HepG2 (cell line): Measurements from ENCODE around the gene TOB1. TPM values are rescaled to one million over a fixed set of nuclear protein-coding genes. Genes with fewer than 3 reads are reported as not detected.

Experiments used
- ATAC-seq: fragments of 200-7000 bp; cut with Tn5 transposase; 3 replicates; pipeline ENCODE4 v1.9.1; 2020; ENCODE audit warnings: mild to moderate bottlenecking, moderate library complexity
- BruUV-seq: library from RNA; stranded (reverse); fragments of 400-500 nt; replicated peaks from 2 replicates; lab custom pipeline; 2021; lab: Mats Ljungman, UMichigan
- CTCF ChIA-PET: fragments of 300-600 bp; formaldehyde crosslinking; extraction: SDS; loops from one replicate; lab custom pipeline; 2021; ENCODE audit warnings: low total read pairs, inconsistent platforms, low intra/inter-chr PET ratio; lab: Yijun Ruan, JAX
- POLR2A ChIA-PET: fragments of 350-600 bp; sonication (Branson Sonifier 250); formaldehyde crosslinking; loops from one replicate; lab custom pipeline; 2020; ENCODE audit warnings: antibody characterized with exemption, inconsistent platforms; lab: Yijun Ruan, JAX
- DNase-seq: peaks from one replicate; pipeline ENCODE4 v3.0.0-alpha.2; 2015; ENCODE audit warnings: low spot score
- FAIRE-seq: peaks from 3 replicates; lab custom pipeline; 2011; peaks lifted over from hg19 to GRCh38; lab: Jason Lieb, UNC
- H2AFZ ChIP-seq: one replicate; pipeline ENCODE4 v1.6.1; 2011; ENCODE audit warnings: low read length, inconsistent platforms
- H3K27ac ChIP-seq: fragments of 300-600 bp; 3 replicates; pipeline ENCODE4 v1.8.0; 2011; ENCODE audit warnings: mixed run types, mild to moderate bottlenecking, mixed read lengths, low read length, inconsistent platforms; ENCODE audit not compliant: insufficient read depth; ENCODE audit errors: extremely low read length
- H3K27me3 ChIP-seq, 2 experiments: fragments of 200-600 bp in 1 of 2; 2 replicates in 1 of 2; 3 replicates in 1 of 2; pipeline versions ENCODE4 v1.6.0 to v1.8.0; 2011; ENCODE audit warnings: low read length in 2 of 2, mild to moderate bottlenecking in 2 of 2, moderate library complexity in 2 of 2, inconsistent platforms in 1 of 2; ENCODE audit not compliant: insufficient read depth in 2 of 2, control insufficient read depth in 1 of 2
- H3K36me3 ChIP-seq, 2 experiments: fragments of 200-600 bp in 1 of 2; replicated peaks in 1 of 2; 2 replicates in 1 of 2; 3 replicates in 1 of 2; pipeline versions ENCODE4 v1.5.1 to v1.8.0; 2011; ENCODE audit warnings: low read length in 2 of 2, inconsistent platforms in 1 of 2; ENCODE audit not compliant: insufficient read depth in 2 of 2, control insufficient read depth in 1 of 2
- H3K4me1 ChIP-seq: 2 replicates; pipeline ENCODE4 v1.5.1; 2012; ENCODE audit warnings: low read length, inconsistent platforms; ENCODE audit not compliant: insufficient read depth
- H3K4me2 ChIP-seq: 2 replicates; pipeline ENCODE4 v1.6.0; 2011; ENCODE audit warnings: low read depth, low read length, inconsistent platforms
- H3K4me3 ChIP-seq, 3 experiments: fragments of 200-600 bp in 1 of 3; sonication (generic), shearing (Covaris generic) in 1 of 3; replicated peaks in 1 of 3; 2 replicates each; pipeline ENCODE4 v1.5.1; 2011 to 2016; ENCODE audit warnings: low read length in 3 of 3, inconsistent platforms in 2 of 3, low read depth in 2 of 3, mild to moderate bottlenecking in 2 of 3, control low read depth in 1 of 3, mixed read lengths in 1 of 3; ENCODE audit not compliant: insufficient read depth in 1 of 3
- H3K79me2 ChIP-seq: one replicate; pipeline ENCODE4 v1.6.1; 2011; ENCODE audit warnings: low read length, inconsistent platforms; ENCODE audit not compliant: insufficient read depth
- H3K9ac ChIP-seq: 2 replicates; pipeline ENCODE4 v1.6.0; 2011; ENCODE audit warnings: mild to moderate bottlenecking, low read depth, low read length, inconsistent platforms; ENCODE audit not compliant: insufficient read depth
- H3K9me3 ChIP-seq: 2 replicates; pipeline ENCODE4 v1.5.1; 2012; ENCODE audit warnings: mild to moderate bottlenecking, low read length
- H4K20me1 ChIP-seq: 2 replicates; pipeline ENCODE4 v1.6.0; 2011; ENCODE audit warnings: inconsistent platforms, mild to moderate bottlenecking, low read length, moderate library complexity; ENCODE audit not compliant: insufficient read depth
- AHR ChIP-seq: IDR thresholded peaks from 2 replicates; pipeline ENCODE4 v1.6.1; 2018; ENCODE audit warnings: missing genetic modification reagents, missing compliant biosample characterization
- BRD4 ChIP-seq: sonication (generic); formaldehyde crosslinking; IDR thresholded peaks from 2 replicates; pipeline ENCODE4 v1.4.0; 2020; ENCODE audit warnings: missing genetic modification reagents
- CEBPB ChIP-seq: IDR thresholded peaks from 2 replicates; pipeline ENCODE4 v1.6.1; 2011; ENCODE audit warnings: low read depth, low read length, improper control_type of control experiment, borderline replicate concordance
- KDM3A ChIP-seq: IDR thresholded peaks from 2 replicates; pipeline ENCODE4 v1.6.1; 2018; ENCODE audit warnings: low read depth, missing compliant biosample characterization
- LCORL ChIP-seq, 2 experiments: fragments of 450-650 bp in 1 of 2; sonication (generic) in 1 of 2; formaldehyde crosslinking in 1 of 2; IDR thresholded peaks; 2 replicates each; pipeline versions ENCODE4 v1.5.0 to v1.6.1; 2017 to 2020; ENCODE audit warnings: antibody characterized with exemption in 1 of 2, missing genetic modification reagents in 1 of 2
- MBD4 ChIP-seq: IDR thresholded peaks from 2 replicates; pipeline ENCODE4 v1.6.1; 2012; ENCODE audit warnings: low read length, inconsistent platforms, borderline replicate concordance
- NCOR1 ChIP-seq: fragments of 200-600 bp; sonication (generic); IDR thresholded peaks from 2 replicates; pipeline ENCODE4 v1.7.0; 2017; ENCODE audit warnings: antibody characterized with exemption, low read length, borderline replicate concordance
- PAF1 ChIP-seq: IDR thresholded peaks from 2 replicates; pipeline ENCODE4 v1.6.1; 2016; ENCODE audit warnings: missing genetic modification reagents, missing compliant biosample characterization
- POLR2AphosphoS5 ChIP-seq: IDR thresholded peaks from 2 replicates; pipeline ENCODE4 v1.6.1; 2012; ENCODE audit warnings: low read depth, low read length
- RARG ChIP-seq: sonication (generic); formaldehyde crosslinking; IDR thresholded peaks from 2 replicates; pipeline ENCODE4 v1.4.0; 2020; ENCODE audit warnings: low read depth, mild to moderate bottlenecking, missing genetic modification reagents
- RBFOX2 ChIP-seq: fragments of 200-400 bp; formaldehyde crosslinking; IDR thresholded peaks from 2 replicates; pipeline ENCODE4 v1.6.1; 2017; ENCODE audit warnings: low read depth, mild to moderate bottlenecking, low read length
- RBM22 ChIP-seq: fragments of 200-400 bp; formaldehyde crosslinking; optimal IDR thresholded peaks from 2 replicates; pipeline ENCODE3; 2017; ENCODE audit warnings: mild to moderate bottlenecking, low read length, moderate library complexity
- SMYD3 ChIP-seq: sonication (generic); formaldehyde crosslinking; IDR thresholded peaks from 2 replicates; pipeline ENCODE4 v1.8.1; 2023; ENCODE audit warnings: mild to moderate bottlenecking, missing genetic modification reagents
- SSRP1 ChIP-seq: IDR thresholded peaks from 2 replicates; pipeline ENCODE4 v1.6.1; 2016; ENCODE audit warnings: control low read depth
- ZC3H13 ChIP-seq: sonication (generic); formaldehyde crosslinking; IDR thresholded peaks from 2 replicates; pipeline ENCODE4 v1.8.1; 2023; ENCODE audit warnings: mild to moderate bottlenecking, missing genetic modification reagents, moderate library complexity
- WGBS: methylation state at CpG from one replicate; pipeline ENCODE4 v1.1.6; 2017; ENCODE audit warnings: low lambda C conversion rate; 5-methylcytosine and 5-hydroxymethylcytosine counted together
- in situ Hi-C: cut with HindIII; loops from 2 replicates; pipeline ENCODE4 v1.10.0; 2017; ENCODE audit warnings: low pct_unique_long_range_greater_than_20kb; ENCODE audit not compliant: extremely low pct_ligation_motif_present
- intact Hi-C: fragments of 100-400 bp; cut with micrococcal nuclease; formaldehyde crosslinking; loops from one replicate; pipeline ENCODE4 v1.10.0; 2022; ENCODE audit not compliant: unreplicated experiment
- polyA plus RNA-seq, 8 experiments: library from polyadenylated mRNA; depleted of rRNA in 3 of 8; stranded (reverse) in 7 of 8; unstranded in 1 of 8; fragments of >200 nt; fragmentation: Illumina TruSeq in 4 of 8; extraction: Trizol in 4 of 8; gene quantifications; 2 replicates each; pipeline versions ENCODE4 v1.2.1 to v1.2.3, GENCODE V29; 2011 to 2016; ENCODE audit warnings: low read depth in 4 of 8, missing spikeins in 1 of 8, mixed read lengths in 1 of 8; ENCODE audit not compliant: insufficient read depth in 1 of 8
- total RNA-seq, 5 experiments: library from RNA; depleted of rRNA; stranded (reverse); fragments of >200 nt; fragmentation: Illumina TruSeq; extraction: Trizol; gene quantifications; 2 replicates each; pipeline ENCODE4 v1.2.3, GENCODE V29; 2016; ENCODE audit warnings: low read depth in 1 of 5
- TF ChIP-seq, protein P1 (sequence below), 2 experiments: sonication (generic) in 1 of 2; formaldehyde crosslinking in 1 of 2; IDR thresholded peaks; 2 replicates each; pipeline versions ENCODE4 v1.4.0 to v1.6.1; 2016 to 2020; ENCODE audit warnings: borderline replicate concordance in 1 of 2, low read depth in 1 of 2, mild to moderate bottlenecking in 1 of 2, missing genetic modification reagents in 1 of 2

TOB1 gene
- total and polyA plus RNA-seq, 2 of the 13 experiments (the other 11 are each of a cell fraction or from before 2014, with no cell fraction given), result 21.9 to 57.7 TPM

DNA sequence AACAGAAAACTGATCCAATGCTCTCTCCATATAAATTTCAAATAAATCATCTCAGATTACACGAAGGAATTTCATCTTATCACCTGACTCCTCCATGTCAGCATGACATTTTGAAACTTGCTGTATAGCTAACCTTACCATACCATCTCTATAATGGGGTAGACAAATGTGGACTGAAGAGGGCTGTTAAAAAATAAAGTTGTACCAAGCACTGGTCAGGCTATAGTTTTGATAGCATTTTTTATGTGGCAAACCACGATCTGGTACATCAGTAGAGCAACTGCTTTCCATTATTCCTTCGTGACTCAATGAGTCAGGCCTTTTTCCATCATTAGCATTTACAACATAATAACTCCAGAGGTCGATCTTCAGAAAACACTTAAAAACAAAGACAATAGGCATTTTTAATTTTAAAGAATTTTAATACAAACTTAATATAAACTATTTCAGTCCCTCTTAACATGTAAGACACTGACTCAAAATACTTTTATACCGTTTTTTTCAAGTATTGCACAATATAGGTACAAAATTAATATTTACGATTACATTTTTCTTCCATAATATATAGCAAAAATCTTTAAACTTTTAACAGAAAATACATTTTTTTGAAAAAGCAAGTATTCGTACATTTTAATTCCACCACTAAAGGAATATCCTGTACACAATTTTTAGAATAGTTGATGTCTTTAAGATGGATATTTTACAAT lies 4.2 kb downstream of the TOB1 start:
- ChIA-PET POLR2A (interaction anchor here (1.1 to 9.6 kb wide), 13 partner anchors 9 to 82 kb away, joined by 3 to 510 read pairs (median 11); no protein-coding TSS in a partner anchor), CTCF (interaction anchor here (2.3 to 3.1 kb wide), 3 partner anchors 47 to 95 kb away, joined by 10 to 19 read pairs (median 19); no protein-coding TSS in a partner anchor)
- H3K4me2 ChIP-seq, result peak overlapping the region; percentile 79
- intact Hi-C loops, result loop anchor here (5.0 kb wide), 1 partner anchor 195 kb away; no protein-coding TSS in a partner anchor
- H3K9ac ChIP-seq, result no peak overlapping the region
- no TSS peak for BruUV-seq
- TF ChIP-seq SSRP1 (peak; percentile 22; the same call in 1 of the 2 replicates), MBD4 (0 out of 2 replicates have a peak, but pooled peaks have one; percentile 3), AHR (no peak), LCORL (IDR thresholded peaks at IDR 0.05) (no peak), LCORL (CRISPR knock-in tag; IDR thresholded peaks at IDR 0.05) (no peak), POLR2AphosphoS5 (0 out of 2 replicates have a peak, but pooled peaks have one; percentile 7), SMYD3 (CRISPR knock-in tag) (0 out of 2 replicates have a peak, but pooled peaks have one; percentile 17), RARG (CRISPR knock-in tag) (no peak), NCOR1 (0 out of 2 replicates have a peak, but pooled peaks have one; percentile 10), RBFOX2 (peak; percentile 55), CEBPB (peak; percentile 81), KDM3A (CRISPR knock-in tag) (no peak), ZC3H13 (CRISPR knock-in tag) (0 out of 2 replicates have a peak, but pooled peaks have one; percentile 54), PAF1 (CRISPR knock-in tag) (peak; percentile 81; the same call in 1 of the 2 replicates), RBM22 (peak; percentile 64), BRD4 (CRISPR knock-in tag) (no peak)
- TF ChIP-seq, protein P1, sequence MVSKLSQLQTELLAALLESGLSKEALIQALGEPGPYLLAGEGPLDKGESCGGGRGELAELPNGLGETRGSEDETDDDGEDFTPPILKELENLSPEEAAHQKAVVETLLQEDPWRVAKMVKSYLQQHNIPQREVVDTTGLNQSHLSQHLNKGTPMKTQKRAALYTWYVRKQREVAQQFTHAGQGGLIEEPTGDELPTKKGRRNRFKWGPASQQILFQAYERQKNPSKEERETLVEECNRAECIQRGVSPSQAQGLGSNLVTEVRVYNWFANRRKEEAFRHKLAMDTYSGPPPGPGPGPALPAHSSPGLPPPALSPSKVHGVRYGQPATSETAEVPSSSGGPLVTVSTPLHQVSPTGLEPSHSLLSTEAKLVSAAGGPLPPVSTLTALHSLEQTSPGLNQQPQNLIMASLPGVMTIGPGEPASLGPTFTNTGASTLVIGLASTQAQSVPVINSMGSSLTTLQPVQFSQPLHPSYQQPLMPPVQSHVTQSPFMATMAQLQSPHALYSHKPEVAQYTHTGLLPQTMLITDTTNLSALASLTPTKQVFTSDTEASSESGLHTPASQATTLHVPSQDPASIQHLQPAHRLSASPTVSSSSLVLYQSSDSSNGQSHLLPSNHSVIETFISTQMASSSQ (IDR thresholded peaks at IDR 0.05; ENCODE audit: low read depth), result no peak
- TF ChIP-seq, protein P1 (CRISPR knock-in tag; IDR thresholded peaks at IDR 0.05; ENCODE audit: borderline replicate concordance), result no peak
- H4K20me1 ChIP-seq, result peaks cover 41% of the 10 kb centered on the region
- H2AFZ ChIP-seq, result no peak overlapping the region
- FAIRE-seq (no peak), DNase-seq (no peak), ATAC-seq (no peak)
- H3K36me3 ChIP-seq, result peaks cover 5 to 17% of the 10 kb centered on the region in 2 experiments; a peak in 4 of 5 replicates
- H3K9me3 ChIP-seq, result no peaks in the 10 kb centered on the region
- peaks cover 49% of the 10 kb centered on the region for H3K4me1 ChIP-seq
- no peaks in the 10 kb centered on the region; a peak in 1 of 5 replicates for H3K27me3 ChIP-seq
- peaks cover 45% of the 10 kb centered on the region for H3K79me2 ChIP-seq
- H3K27ac ChIP-seq, result no peak overlapping the region
- 90% methylated on average over 7 of the region's 7 CpGs for whole genome bisulfite sequencing
- in situ Hi-C loops, result no loop called here
- H3K4me3 ChIP-seq, result peak overlapping the region in 1 of 3 experiments; percentile 97; a peak in 2 of 6 replicates
